OCI-LY1 (cell line): ENCODE data around the gene FAM204A.

Source experiments
- EZH2 ChIP-seq: fragments of 200-600 bp; sonication (generic), shearing (Covaris generic); IDR thresholded peaks from 2 replicates; pipeline ENCODE4 v1.8.0; 2017; ENCODE audit warnings: borderline replicate concordance, mixed run types, mild to moderate bottlenecking, antibody characterized with exemption, low read length, moderate library complexity, mixed read lengths
- TF ChIP-seq, protein P1 (sequence below): fragments of 200-600 bp; sonication (generic), shearing (Covaris generic); IDR thresholded peaks from 2 replicates; pipeline ENCODE4 v1.5.1; 2017; ENCODE audit warnings: mild to moderate bottlenecking, antibody characterized with exemption, low read length, moderate library complexity, mixed read lengths

DNA sequence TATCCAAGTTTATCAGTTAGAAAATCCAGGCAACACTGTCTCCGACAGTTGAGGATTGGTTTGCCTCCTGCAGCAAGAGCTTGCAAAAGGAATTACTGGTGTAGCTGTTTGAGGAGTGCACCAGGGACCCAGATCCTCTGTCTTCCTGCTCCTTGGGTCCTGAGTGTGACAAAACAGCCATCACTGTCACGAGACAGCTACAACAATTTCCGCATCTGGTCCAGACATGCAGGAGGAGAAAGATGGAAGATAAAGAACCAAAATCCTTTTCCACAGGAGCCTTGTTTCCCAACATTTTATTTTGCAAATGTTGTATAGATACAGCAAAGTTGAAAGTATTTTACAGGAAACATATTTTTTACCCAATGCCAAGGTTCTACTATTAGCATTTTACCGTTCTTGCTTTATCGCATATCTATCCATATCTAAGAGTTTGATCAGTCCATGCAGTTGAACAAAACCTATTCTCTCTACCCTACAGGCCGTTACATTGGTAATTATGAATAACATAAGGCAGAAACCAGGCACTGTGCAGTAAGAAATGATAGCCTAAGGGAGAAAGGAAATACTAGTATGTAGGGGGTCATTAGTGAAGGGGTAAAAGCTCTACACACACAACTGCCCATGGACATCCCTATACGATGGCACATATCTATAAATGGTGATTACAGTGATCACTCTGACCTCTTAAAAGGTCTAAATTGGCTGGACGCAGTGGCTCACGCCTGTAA is 54.9 kb downstream of the FAM204A start:
- TF ChIP-seq, protein P1, sequence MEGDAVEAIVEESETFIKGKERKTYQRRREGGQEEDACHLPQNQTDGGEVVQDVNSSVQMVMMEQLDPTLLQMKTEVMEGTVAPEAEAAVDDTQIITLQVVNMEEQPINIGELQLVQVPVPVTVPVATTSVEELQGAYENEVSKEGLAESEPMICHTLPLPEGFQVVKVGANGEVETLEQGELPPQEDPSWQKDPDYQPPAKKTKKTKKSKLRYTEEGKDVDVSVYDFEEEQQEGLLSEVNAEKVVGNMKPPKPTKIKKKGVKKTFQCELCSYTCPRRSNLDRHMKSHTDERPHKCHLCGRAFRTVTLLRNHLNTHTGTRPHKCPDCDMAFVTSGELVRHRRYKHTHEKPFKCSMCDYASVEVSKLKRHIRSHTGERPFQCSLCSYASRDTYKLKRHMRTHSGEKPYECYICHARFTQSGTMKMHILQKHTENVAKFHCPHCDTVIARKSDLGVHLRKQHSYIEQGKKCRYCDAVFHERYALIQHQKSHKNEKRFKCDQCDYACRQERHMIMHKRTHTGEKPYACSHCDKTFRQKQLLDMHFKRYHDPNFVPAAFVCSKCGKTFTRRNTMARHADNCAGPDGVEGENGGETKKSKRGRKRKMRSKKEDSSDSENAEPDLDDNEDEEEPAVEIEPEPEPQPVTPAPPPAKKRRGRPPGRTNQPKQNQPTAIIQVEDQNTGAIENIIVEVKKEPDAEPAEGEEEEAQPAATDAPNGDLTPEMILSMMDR: no peak
- no peak for TF ChIP-seq EZH2
